HG03039 (cell line): ENCODE results near the gene KCNA10.

Experiments
- ATAC-seq: cut with Tn5 transposase; IDR thresholded peaks from one replicate; pipeline ENCODE4 v1.9.1; 2021; ENCODE audit warnings: mild to moderate bottlenecking, moderate library complexity; ENCODE audit not compliant: unreplicated experiment

Gene KCNA10

DNA sequence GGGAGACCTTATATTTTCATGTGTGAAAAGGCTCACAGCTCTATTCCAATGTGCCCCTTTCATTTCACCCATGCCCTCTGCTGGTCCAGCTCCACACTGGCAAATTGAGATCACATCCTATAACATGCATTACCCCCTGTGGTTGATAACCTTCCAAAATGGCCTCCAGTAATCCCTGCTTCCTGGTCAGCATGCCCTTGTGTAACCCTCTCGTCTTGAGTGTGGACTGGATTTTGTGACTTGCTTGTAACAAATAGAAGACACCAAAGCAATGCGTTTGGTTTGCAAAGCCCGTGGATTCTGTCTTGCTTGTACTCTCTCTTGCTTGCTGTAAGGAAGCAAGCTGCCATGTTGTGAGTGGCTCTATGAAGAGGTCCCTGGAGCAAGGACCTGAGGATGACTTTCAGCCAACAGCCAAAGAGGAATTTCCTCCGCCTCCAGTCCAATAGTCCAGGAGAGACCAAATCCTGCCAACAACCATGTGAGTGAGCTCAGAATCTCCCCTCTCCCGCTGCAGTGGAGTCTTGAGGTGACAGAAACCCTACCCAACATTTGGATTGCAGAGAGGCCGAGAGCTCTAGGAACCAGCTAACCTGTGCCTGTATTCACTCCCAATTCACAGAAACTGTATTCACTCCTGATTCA lies 17.4 kb downstream of the KCNA10 start:
- no peak for ATAC-seq

DNA sequence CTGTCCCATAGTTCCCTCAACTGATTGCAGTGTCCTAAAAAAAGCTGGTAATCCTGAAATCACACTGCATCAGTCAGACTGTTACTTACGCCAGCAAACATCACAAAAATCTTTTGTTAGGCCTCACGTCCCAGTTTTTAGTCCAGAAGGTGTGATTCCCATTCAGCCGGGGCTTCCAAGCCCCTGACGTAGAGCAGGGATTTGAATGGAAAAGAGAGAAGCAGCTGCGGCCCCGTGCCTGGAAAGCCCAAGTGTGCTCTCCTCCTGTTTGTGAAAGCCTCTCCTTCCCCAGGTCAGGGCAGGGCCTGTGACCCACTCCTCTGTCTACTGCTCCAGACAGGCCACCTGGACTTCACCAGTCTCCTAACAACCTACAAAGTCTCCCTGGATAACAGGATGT lies 20.7 kb downstream of the KCNA10 start:
- ATAC-seq = no peak

DNA sequence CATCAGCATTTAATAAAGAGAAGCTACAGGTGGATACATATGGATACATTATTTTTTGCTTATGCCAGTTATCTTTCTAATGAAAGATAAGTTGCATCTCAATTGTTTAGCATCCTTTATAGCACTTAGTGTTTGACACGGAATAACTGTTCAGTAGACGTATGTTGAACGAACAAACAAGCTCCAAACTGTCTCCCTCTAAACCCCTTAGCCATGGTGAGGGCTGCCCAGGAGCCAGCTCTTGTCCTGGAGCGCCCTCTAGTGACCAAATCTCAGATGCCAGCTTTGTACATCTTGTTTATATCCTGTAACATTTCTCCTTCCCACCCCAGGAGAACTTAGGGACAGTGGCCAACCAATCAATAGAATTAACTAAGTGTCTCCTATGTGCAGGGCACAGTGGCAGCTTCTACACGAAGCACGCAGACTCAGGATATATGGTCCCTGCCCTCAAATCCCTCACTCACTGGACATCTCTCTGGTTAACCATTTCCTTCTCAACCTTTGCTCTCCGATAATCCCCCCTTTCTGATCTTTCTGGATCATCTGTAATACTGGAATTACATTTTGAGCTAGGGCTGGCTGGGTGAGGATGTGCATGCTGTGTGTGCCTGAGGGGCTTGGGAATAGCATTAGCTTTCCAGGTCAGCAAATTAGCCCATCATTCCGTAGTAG lies 22.9 kb downstream of the KCNA10 start:
- ATAC-seq = no peak

DNA sequence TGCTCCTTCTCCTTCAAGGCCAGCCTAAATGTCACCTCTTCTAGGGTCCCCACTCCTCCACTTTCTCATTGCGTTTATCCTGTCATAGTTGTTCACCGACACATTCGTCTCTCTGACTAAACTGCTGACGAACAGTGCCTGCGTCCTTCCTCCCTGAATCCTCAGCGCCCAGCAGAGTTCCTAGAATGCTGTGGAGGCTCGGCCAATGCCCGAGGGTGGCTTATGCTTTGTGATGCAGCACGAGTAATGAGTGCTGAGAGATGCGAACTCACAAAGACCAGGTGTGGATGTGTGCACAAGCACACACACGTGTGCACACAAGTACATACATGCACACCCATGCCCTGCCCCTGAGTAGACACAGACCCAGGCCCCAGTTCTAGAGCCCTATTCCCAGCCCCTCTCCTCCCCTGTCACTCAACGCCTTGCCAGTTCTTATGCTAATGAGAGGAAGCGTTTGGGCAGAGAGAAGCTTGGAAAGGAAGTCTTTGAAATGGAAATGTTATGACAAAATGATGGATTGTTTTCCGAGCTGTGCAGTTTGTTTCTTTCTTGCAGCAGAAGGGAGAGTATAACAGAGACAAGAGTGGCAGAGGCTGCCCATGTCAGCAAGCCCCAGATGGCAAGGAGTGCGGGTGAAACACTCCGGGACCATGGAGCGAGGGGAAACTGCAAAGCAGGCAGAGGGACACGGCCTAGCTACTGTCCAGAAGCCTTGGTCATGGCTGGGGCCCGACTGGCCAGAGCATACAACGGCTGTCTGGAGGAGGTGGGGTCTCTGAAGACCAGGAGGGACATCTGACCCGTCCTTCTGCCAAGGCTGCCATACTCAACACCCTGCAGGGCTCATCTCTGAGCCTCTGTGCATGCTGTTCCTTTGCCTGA lies 24.2 kb downstream of the KCNA10 start:
- ATAC-seq = no peak

DNA sequence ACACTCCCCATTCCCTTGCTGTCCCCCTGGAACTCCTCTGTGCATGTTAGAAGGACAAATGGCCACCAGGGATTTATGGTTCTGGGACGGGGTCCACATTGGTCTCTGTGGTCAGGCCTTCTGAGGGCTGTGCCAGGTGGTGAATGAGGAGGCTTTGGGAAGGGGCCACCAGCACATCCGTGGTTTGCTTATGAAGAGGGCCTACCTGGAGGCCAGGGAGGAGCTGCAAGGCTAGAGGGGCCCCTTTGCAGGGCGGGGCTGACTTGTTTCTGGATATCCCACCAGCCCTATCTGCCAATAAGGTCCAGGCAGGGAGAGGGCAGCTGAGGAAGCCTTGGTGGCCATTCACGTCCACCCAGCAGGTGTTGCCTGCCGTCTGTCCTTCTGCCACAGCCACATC lies 24.9 kb downstream of the KCNA10 start:
- ATAC-seq = no peak

DNA sequence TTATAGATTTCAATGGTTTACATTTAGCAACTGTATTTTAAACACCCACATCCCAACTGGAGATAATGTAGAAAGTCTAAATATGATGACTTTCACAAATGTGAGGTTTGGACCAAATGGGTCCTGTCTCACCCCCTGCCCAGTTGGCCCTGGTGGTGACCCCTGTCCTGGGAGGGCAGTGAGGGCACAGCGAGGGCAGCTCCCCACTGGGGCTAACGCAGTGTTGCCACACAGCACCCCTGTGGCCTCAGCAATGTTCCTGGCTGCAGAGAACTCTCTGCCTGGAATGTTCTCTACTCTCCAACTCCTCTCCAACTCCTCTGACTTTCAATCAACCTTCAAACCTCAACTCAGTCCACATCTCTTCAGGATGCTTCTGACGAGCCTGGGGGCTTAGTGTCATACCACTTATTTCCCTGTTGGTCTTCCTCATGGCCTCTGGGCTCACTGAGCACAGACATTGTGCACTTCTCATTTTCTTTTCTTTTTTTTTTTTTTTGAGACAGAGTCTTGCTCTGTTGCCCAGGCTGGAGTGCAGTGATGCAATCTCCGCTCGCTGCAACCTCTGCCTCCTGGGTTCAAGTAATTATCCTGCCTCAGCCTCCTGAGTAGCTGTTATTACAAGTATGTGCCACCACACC lies 25.8 kb downstream of the KCNA10 start:
- ATAC-seq = no peak

DNA sequence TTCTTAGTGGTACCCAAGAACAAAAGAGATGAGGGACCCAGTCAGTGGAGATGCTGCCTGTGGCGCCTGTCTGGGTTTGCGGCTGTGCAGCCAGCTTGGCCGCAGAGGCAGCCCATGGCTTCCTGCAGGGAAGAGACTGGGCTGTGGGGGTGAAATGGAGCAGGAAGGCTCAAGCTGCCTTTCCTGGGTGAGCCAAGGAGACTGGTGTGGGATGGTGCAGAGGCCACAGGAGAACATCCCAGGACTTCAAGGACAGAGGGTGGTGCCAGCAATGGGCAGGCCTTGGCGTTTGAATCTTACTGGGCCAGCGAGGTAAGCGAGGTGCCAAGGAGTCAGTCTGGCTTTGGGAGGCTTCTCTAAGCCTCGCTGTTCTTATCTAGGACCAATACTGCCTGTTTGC lies 26.4 kb downstream of the KCNA10 start:
- no peak for ATAC-seq

DNA sequence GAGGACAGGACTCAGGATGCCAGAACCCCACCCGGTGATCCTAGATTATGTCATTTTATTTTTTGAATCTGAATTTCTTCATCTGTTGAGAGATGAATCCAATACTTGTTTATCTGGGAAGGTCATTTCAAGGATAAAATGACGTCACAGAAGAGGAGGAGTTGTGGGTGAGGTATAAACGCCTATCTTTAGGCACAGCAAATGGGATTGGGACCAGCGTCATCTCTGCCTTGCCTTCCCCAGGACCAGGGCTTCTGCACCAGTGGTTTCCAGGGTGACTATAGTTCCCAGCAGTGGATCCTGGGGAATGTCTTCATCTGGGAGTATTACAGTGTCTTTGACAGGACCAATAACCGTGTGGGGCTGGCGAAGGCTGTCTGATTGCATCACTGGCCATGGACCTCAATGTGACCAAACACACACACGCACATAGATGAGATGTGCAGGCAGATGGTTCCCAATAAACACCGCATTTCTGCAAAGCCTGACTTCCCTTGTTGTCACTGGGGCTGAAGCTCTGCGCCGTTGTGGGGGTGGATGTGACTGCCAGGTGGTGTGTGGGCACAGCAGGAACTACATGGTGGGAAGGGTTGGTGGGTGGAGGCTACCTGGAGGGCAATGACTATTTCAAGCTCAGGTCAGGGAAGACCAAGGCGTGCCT lies 28.1 kb downstream of the KCNA10 start:
- no peak for ATAC-seq

DNA sequence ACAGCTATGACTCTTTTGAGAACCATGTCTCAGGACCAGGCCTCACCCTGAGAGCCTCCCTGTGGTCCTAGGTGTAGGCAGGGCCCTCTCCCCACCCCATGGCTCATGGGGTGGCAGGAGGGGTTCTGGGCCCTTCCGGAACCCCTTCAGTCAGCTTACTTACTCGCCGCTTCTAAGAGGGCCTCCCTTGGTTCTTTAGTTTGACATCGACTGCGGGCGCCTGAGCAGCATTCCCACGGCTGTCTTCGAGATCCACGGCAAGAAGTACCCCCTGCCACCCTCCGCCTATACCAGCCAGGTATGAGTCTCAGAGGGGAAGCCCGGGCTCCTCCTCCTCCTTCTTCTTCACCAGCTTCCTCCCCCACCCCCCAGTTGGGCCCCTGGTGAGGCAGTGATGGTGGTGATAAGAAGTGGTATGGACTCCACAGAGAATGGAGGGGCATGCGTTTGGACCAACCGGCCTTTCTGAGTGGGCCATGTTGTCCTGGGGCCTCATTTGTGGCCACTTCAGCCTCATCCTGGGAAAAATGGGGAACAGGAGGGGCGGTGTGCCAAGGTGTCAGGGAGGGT lies 28.9 kb downstream of the KCNA10 start:
- no peak for ATAC-seq

DNA sequence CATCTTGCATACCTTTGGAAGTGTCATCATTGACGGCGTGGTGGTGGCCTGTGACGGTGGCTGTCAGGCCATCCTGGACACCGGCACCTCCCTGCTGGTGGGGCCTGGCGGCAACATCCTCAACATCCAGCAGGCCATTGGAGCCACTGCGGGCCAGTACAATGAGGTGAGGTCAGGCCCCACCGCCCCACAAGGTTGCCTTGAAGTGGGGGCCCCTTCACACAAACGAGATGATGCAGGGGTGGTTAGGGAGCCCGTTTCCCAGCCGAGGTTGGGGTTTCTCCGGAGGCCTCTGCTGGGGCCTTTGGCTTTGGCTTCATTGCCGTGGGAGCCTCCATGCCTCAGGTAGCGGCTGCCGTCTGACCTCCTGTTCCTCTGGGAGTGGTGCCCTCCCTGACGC lies 29.6 kb downstream of the KCNA10 start:
- no peak for ATAC-seq

DNA sequence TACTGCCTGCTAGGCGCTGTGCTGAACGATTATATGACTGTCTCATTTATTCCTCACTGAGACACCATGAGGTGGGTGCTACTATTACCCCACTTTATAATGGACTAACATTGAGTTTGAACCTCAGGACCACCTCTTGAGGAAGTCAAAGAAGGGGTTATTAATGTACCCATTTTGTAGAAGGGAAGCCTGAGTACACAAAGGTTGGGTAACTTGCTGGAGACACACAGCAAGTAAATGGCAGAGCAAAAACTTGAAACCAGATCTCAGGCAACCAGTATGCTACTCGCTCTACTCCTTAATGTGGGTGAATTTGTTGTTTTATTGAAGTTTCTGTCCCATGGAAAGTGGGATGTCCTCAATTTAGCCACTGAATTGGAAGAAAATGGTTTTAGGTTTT lies 30.1 kb downstream of the KCNA10 start:
- ATAC-seq = no peak

DNA sequence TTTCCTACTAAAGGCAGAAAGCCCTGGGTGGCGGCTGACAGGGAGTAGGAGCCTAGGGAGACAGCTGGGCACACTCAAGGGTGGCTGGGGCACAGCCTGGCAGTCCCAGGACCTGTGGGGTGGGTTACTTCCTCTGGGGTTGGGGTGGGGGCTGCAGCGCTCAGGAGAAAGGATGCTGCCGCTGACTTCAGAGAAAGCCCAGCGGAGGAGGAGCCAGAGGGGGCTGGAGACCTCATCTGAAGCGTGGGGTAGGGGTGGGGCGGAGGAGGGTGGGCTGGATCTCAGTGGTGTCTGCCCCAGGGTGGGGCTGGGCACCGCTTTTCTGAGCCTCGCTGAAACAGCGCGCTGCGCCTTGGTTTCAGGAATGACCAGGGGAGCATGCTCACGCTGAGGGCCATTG lies 30.8 kb downstream of the KCNA10 start:
- ATAC-seq = no peak

DNA sequence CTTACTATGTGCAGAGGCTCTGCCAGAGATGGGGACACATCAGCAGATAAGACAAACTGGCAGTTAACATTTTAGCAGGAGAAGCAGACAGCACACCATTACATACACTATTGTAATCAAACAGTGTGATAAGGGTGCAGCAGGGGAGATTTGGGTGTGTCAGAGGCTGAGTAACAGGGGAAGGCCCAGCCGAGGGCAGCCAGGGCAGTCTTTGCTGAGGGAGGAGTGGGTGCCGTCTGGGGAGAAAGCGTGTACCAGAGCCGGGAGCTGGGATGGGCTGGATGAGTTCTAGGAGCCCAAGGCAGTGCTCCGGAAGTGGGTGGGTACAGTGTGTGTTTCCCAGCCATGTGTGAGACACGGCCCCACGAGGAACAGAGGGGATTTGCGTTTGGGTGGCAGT lies 31.2 kb downstream of the KCNA10 start:
- no peak for ATAC-seq

DNA sequence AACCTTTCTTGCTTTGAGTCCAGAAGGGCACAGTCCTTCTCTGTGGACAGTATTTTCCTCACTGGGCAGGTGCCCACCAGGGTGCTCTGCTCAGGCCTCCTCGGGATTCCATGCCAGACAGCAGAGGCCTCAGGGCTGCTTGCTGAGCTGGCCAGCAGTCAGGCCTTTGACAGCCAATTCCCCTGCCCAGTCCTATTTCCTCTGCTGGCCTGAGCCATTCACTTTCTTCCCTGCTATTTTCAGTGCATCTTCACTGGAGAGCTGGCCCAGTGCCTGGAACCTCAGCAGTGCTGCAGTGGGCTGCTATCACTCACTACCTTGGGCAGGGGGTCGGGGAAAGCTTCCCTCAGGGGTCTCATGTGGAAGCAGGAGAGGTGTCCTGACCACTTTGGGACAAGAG lies 33.2 kb downstream of the KCNA10 start:
- no peak for ATAC-seq

DNA sequence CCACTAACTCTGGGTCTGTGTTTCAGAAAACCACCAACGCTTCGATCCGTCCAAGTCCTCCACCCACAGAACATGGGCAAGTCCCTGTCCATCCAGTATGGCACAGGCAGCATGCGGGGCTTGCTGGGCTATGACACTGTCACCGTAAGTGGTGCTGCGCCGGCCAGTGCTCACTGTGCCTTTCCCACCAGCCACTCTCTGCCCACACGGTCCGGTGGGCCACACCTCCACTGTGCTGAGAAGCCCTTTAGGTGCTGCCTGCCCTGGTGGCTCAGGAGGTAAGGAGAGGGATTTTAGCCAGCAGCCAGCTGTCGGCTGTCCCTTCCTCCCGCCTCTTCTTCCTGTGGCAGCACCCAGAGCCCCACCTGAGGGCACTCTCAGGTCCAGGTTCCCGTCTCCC lies 34.2 kb downstream of the KCNA10 start:
- no peak for ATAC-seq

DNA sequence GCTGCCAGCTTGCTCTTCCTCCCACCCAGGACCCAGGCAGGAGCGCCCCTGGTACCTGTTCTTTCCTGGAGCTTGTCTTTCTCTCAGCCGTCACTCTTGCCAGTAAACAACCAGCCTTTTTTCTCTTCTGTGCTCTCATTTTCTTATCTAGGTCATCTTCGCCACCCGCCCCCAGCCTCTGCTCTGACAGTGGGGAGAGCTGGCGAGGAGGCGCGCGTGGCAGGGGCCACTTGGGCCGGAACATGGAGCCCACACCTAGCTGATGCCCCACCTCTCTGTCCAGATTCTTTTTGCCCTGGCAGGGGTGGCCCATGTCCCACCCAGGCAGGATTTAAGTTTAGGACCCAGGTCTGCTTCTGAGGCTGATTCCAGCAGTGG lies 35.7 kb downstream of the KCNA10 start:
- ATAC-seq = no peak

DNA sequence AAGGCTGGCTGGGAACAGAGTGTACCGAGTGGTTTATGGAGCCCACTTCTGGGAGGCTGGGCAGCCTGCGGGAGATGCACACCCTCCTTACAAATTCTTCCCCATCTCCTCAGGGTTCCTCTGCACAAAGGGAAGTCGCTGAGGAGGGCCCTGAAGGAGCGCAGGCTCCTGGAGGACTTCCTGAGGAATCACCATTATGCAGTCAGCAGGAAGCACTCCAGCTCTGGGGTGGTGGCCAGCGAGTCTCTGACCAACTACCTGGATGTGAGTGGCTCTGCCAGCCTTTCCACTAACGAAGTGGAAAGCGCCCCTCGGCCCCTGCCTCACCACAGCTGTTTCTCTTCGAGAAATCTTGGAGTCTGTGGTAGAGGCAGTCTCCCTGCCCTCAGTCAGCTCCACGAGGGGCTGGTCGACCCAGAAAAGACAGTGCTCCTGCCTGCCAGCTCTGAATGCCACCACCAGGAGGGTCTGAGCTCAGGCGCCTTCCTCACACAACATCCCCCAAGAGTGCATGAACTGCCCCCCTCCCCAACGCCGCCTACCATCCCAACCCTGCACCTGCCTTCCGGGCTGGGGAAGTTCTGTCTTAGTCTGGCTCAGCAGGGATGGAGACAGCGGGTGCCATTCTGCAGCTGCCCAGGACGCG lies 36.2 kb downstream of the KCNA10 start:
- ATAC-seq = no peak

DNA sequence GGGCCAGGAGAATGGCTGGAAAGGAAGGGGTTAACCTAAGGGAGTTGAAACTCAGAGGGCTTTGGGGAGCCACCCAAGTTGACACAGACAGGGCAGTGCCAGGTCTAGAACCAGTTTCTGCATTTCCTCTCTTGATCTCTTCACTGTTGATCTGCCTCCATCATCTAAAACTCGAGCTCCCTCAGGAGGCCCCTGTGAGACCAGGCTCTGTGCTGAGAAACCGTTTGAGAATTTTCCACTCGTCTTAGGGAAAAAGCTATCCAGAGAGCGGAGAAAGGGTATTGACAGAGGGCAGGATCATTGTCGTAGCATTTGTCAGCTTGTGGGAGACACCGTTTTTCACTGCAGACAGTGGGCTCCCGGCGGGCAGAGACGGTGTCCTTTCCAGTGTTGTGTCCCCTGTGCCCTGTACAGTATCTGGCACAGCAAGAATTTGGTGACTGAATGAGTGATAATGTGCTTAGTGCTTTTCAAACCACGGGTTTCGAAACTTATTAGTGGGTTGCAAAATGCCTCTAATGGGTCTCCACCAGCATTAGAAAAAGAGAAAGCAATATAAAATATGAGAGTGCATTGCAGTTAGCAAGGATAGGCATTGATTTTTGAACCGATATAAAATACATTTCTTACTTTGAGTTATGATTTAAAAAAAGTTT lies 36.9 kb downstream of the KCNA10 start:
- ATAC-seq = no peak

DNA sequence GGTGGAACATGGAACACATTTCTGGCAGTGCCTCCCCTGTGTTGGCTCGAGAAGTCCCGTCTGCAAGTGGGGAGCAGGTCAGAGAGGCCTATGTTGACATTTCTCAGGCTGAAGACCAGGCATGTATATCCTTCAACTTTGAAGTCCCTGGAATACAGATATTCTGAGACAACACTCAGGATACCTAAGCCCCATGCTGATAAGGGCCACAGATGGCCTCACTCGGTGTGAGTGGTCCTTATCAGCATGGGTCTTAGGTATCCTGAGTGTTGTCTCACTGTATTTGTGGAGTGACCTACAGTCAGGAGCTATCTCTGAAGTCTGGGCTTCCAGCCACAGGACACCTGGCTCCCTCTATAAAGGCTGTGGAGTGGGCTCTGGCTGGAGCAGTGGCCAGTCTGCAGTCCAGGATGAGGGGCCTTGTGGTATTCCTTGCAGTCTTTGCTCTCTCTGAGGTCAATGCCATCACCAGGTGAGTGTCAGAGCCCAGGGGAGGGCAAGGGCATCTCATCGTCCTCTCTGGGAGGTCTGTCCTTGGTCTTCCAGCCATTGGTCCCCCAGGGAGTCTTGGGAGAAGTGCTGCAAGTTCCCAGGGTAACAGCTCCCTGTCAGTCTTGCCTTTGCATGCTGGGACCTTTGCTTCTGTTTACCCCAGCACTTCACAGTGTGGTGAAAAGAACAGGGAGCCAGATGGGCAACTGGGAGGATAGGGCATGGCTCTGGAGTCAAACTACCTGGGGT lies 38.4 kb downstream of the KCNA10 start:
- ATAC-seq = no peak
